ENCODE results near the gene PLEKHA7.

GRCh38 chr11:16799221-16799620, 215.0 kb downstream of the PLEKHA7 start:
- TF ChIP-seq KDM3A (CRISPR knock-in tag; IDR thresholded peaks at IDR 0.05; ENCODE audit: low read depth) (no peak), CTCF (CRISPR knock-in tag; IDR thresholded peaks at IDR 0.05) (no peak), HDAC2 (CRISPR knock-in tag; IDR thresholded peaks at IDR 0.05) (no peak), EZH2 (conservative IDR thresholded peaks at IDR 0.05; ENCODE audit: low read depth, low read length) (no peak), FLYWCH1 (CRISPR knock-in tag; IDR thresholded peaks at IDR 0.05) (no peak)
